Fibroblast of skin of left quadriceps (primary cell): Measurements from ENCODE around the gene USP17L25.
"Not testable (repeated sequence)": the region's sequence is repeated elsewhere in the genome, so short reads cannot be mapped to it uniquely, and the experiment has no call there.

ENCODE experiments used
- DNase-seq, 2 experiments: peaks; one replicate each; pipeline ENCODE4 v3.0.0-alpha.2; 2013; ENCODE audit warnings: low read depth in 2 of 2

Gene USP17L25, protein sequence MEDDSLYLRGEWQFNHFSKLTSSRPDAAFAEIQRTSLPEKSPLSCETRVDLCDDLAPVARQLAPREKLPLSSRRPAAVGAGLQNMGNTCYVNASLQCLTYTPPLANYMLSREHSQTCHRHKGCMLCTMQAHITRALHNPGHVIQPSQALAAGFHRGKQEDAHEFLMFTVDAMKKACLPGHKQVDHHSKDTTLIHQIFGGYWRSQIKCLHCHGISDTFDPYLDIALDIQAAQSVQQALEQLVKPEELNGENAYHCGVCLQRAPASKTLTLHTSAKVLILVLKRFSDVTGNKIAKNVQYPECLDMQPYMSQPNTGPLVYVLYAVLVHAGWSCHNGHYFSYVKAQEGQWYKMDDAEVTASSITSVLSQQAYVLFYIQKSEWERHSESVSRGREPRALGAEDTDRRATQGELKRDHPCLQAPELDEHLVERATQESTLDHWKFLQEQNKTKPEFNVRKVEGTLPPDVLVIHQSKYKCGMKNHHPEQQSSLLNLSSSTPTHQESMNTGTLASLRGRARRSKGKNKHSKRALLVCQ

DNA sequence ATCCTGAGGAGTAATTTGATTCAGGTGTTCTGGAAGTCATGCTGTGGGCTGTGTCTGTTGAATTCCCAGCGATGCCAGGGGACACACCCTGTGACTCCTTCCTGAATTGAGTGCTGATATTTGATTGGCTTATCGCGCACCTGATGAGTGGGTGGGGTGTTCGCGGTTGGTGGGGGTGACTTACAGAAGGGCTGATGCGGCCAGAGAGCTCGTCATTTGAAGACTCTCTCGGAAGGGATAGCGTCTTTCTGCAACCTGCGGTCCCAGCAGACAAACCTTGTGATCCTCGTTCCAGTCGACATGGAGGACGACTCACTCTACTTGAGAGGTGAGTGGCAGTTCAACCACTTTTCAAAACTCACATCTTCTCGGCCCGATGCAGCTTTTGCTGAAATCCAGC is at the start of gene USP17L25:
Gene USP17L25, plus strand, starts transcription at position 301 of the 400 bp plus-strand sequence. Its CDS starts 0 bp downstream, at position 301.
- not testable (repeated sequence) for DNase-seq

DNA sequence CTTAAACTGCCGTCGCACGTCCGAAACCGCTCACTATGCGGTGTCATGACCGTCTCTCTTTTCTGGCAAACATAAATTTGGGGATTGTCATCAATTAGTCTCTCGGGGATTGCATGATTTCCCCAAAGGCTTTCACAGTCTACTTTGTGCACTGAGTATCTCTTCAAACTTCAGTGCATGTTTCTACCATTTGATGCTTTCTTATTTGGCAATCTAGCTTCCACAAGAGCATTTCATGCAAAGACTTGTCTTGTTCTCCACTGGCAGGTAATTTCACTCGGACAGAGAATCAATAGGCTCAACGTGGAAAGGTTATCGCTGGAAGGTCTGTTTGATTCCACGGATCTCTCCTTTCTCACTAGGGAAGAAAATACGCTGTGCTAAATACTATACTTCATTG is 5.5 kb upstream of the USP17L25 start:
- DNase-seq = not testable (repeated sequence)

DNA sequence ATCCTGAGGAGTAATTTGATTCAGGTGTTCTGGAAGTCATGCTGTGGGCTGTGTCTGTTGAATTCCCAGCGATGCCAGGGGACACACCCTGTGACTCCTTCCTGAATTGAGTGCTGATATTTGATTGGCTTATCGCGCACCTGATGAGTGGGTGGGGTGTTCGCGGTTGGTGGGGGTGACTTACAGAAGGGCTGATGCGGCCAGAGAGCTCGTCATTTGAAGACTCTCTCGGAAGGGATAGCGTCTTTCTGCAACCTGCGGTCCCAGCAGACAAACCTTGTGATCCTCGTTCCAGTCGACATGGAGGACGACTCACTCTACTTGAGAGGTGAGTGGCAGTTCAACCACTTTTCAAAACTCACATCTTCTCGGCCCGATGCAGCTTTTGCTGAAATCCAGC is 4.8 kb upstream of the USP17L25 start, which contains the start of gene USP17L24:
Gene USP17L24, plus strand, starts transcription at position 301 of the 400 bp plus-strand sequence. Its CDS starts 0 bp downstream, at position 301.
- not testable (repeated sequence) for DNase-seq

DNA sequence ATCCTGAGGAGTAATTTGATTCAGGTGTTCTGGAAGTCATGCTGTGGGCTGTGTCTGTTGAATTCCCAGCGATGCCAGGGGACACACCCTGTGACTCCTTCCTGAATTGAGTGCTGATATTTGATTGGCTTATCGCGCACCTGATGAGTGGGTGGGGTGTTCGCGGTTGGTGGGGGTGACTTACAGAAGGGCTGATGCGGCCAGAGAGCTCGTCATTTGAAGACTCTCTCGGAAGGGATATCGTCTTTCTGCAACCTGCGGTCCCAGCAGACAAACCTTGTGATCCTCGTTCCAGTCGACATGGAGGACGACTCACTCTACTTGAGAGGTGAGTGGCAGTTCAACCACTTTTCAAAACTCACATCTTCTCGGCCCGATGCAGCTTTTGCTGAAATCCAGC is 4.6 kb downstream of the USP17L25 start, which contains the start of gene USP17L26:
Gene USP17L26, plus strand, starts transcription at position 301 of the 400 bp plus-strand sequence. Its CDS starts 0 bp downstream, at position 301.
- not testable (repeated sequence) for DNase-seq

DNA sequence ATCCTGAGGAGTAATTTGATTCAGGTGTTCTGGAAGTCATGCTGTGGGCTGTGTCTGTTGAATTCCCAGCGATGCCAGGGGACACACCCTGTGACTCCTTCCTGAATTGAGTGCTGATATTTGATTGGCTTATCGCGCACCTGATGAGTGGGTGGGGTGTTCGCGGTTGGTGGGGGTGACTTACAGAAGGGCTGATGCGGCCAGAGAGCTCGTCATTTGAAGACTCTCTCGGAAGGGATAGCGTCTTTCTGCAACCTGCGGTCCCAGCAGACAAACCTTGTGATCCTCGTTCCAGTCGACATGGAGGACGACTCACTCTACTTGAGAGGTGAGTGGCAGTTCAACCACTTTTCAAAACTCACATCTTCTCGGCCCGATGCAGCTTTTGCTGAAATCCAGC is 9.4 kb downstream of the USP17L25 start, which contains the start of gene USP17L5:
Gene USP17L5, plus strand, starts transcription at position 301 of the 400 bp plus-strand sequence. Its CDS starts 0 bp downstream, at position 301.
- not testable (repeated sequence) for DNase-seq

DNA sequence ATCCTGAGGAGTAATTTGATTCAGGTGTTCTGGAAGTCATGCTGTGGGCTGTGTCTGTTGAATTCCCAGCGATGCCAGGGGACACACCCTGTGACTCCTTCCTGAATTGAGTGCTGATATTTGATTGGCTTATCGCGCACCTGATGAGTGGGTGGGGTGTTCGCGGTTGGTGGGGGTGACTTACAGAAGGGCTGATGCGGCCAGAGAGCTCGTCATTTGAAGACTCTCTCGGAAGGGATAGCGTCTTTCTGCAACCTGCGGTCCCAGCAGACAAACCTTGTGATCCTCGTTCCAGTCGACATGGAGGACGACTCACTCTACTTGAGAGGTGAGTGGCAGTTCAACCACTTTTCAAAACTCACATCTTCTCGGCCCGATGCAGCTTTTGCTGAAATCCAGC is 14.1 kb downstream of the USP17L25 start, which contains the start of gene USP17L27:
Gene USP17L27, plus strand, starts transcription at position 301 of the 400 bp plus-strand sequence. Its CDS starts 0 bp downstream, at position 301.
- DNase-seq = not testable (repeated sequence)

DNA sequence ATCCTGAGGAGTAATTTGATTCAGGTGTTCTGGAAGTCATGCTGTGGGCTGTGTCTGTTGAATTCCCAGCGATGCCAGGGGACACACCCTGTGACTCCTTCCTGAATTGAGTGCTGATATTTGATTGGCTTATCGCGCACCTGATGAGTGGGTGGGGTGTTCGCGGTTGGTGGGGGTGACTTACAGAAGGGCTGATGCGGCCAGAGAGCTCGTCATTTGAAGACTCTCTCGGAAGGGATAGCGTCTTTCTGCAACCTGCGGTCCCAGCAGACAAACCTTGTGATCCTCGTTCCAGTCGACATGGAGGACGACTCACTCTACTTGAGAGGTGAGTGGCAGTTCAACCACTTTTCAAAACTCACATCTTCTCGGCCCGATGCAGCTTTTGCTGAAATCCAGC is 18.9 kb downstream of the USP17L25 start, which contains the start of gene USP17L28:
Gene USP17L28, plus strand, starts transcription at position 301 of the 400 bp plus-strand sequence. Its CDS starts 0 bp downstream, at position 301.
- not testable (repeated sequence) for DNase-seq

DNA sequence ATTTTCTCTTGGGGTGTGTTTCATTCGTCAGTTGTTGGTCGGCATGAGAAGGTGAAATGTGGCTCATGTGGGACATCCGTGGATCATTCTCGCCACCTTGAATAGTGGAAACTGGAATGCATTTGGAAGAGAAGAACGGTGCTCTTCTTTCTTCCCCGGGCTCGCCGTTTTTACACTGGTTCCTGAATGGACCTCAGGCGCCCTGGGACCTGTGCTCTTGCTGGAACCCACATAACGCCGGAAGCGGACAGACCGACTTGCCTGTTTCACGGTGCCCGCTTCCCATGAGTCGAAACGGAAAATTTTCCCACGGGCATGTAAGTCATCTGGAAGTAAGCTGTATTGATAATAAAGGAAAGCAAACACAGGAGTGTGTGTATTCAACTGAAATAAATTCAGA is 21.2 kb downstream of the USP17L25 start:
- not testable (repeated sequence) for DNase-seq

DNA sequence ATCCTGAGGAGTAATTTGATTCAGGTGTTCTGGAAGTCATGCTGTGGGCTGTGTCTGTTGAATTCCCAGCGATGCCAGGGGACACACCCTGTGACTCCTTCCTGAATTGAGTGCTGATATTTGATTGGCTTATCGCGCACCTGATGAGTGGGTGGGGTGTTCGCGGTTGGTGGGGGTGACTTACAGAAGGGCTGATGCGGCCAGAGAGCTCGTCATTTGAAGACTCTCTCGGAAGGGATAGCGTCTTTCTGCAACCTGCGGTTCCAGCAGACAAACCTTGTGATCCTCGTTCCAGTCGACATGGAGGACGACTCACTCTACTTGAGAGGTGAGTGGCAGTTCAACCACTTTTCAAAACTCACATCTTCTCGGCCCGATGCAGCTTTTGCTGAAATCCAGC is 23.6 kb downstream of the USP17L25 start, which contains the start of gene USP17L29:
Gene USP17L29, plus strand, starts transcription at position 301 of the 400 bp plus-strand sequence. Its CDS starts 0 bp downstream, at position 301.
- DNase-seq = not testable (repeated sequence)

DNA sequence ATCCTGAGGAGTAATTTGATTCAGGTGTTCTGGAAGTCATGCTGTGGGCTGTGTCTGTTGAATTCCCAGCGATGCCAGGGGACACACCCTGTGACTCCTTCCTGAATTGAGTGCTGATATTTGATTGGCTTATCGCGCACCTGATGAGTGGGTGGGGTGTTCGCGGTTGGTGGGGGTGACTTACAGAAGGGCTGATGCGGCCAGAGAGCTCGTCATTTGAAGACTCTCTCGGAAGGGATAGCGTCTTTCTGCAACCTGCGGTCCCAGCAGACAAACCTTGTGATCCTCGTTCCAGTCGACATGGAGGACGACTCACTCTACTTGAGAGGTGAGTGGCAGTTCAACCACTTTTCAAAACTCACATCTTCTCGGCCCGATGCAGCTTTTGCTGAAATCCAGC is 33.1 kb downstream of the USP17L25 start, which contains the start of gene USP17L30:
Gene USP17L30, plus strand, starts transcription at position 301 of the 400 bp plus-strand sequence. Its CDS starts 0 bp downstream, at position 301.
- DNase-seq = not testable (repeated sequence)

DNA sequence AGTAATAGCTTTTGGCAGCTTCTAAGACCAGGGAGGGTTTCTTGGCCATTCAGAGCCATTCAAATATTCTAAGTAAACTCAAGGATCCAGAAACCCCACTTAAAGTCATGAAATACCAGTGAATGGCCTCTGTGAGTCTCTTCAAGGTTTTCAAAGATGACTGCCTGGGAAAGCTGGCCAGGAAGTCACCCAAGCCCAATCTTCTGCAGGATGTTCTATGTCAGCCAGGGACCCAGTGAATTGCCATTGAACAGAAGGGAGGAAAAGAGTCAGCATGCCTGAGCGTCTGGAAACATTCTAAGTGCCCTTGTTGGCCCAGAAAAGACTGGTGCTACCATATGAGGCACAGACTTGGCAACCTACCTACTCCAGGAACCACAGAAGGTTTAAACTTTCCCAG is 50.2 kb downstream of the USP17L25 start:
- not testable (repeated sequence) for DNase-seq
